Omental fat pad (tissue), 4 donors: ENCODE data around the gene ERCC2. TPM values are rescaled to one million over a fixed set of nuclear protein-coding genes. Genes with fewer than 3 reads are reported as not detected.
A peak's percentile ranks its signal among the peaks of the same experiment; 100 is the strongest.
"Not testable (repeated sequence)": the region's sequence is repeated elsewhere in the genome, so short reads cannot be mapped to it uniquely, and the experiment has no call there.

Experiments
- ATAC-seq: fragments of 150-250 bp; one replicate; pipeline ENCODE4 v1.9.1; 2016; ENCODE audit warnings: mild to moderate bottlenecking, moderate library complexity; ENCODE audit not compliant: low FRiP score
- DNase-seq: peaks from one replicate; pipeline ENCODE4 v3.0.0-alpha.2; 2019; ENCODE audit warnings: low spot score
- total RNA-seq, 4 donors: library from RNA; depleted of rRNA; stranded (reverse); fragments of >200 nt; gene quantifications; one replicate each; pipeline ENCODE4 v1.1.0, GENCODE V29; 2016
- TF ChIP-seq, protein P1 (sequence below), 3 donors: fragments of 450-650 bp; IDR thresholded peaks; one replicate each; pipeline ENCODE4 v1.5.1; 2016 to 2017; ENCODE audit warnings: antibody characterized with exemption in 3 of 3, mild to moderate bottlenecking in 3 of 3, moderate library complexity in 2 of 3

ERCC2 gene
- 10 to 100 TPM in 1 of 4 donors, 1 to 10 TPM in 3; 7.1 to 11.2 (median 8.4) TPM for total RNA-seq

DNA sequence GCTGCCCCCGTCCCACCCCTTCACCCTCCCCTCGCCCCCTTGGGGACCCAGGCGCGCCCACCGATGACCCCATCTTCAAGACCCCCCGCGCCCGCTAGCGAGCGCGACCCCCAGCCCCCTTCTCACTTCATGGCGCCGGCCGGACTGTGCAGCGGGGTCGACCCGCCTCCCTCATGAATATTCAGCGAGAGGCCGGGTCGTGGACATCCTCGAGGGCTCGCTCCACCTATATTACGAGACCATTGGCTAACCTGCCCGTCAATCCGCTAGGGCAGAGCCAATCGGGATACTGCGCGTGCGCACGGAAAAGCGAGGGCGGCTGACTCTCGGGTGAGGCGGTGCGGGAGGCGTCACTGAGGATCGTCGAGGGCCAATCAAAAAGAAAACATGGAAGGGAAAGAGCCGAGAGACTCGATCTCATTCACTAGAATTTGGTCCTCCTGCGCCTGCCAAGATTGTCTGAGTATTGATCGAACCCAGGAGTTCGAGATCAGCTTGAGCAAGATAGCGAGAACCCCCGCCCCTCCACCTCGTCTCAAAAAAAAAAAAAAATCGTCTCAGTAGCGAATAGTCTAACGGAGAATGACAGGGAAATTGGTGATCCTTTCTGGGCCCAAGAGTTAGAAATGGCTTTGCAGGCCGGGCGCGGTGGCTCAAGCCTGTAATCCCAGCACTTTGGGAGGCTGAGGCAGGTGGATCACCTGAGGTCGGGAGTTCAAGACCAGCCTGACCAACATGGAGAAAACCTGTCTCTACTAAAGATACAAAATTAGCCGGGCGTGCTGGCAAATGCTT lies at the start of gene ERCC2:
Gene ERCC2 (minus strand): TSS at position 164 of the 795 bp plus-strand sequence. CDS start 33 bp downstream, at position 131.
- TF ChIP-seq, protein P1, sequence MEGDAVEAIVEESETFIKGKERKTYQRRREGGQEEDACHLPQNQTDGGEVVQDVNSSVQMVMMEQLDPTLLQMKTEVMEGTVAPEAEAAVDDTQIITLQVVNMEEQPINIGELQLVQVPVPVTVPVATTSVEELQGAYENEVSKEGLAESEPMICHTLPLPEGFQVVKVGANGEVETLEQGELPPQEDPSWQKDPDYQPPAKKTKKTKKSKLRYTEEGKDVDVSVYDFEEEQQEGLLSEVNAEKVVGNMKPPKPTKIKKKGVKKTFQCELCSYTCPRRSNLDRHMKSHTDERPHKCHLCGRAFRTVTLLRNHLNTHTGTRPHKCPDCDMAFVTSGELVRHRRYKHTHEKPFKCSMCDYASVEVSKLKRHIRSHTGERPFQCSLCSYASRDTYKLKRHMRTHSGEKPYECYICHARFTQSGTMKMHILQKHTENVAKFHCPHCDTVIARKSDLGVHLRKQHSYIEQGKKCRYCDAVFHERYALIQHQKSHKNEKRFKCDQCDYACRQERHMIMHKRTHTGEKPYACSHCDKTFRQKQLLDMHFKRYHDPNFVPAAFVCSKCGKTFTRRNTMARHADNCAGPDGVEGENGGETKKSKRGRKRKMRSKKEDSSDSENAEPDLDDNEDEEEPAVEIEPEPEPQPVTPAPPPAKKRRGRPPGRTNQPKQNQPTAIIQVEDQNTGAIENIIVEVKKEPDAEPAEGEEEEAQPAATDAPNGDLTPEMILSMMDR (IDR thresholded peaks at IDR 0.05), result no peak
- peak; percentile 98 for ATAC-seq
- DNase-seq, result peak; percentile 99

DNA sequence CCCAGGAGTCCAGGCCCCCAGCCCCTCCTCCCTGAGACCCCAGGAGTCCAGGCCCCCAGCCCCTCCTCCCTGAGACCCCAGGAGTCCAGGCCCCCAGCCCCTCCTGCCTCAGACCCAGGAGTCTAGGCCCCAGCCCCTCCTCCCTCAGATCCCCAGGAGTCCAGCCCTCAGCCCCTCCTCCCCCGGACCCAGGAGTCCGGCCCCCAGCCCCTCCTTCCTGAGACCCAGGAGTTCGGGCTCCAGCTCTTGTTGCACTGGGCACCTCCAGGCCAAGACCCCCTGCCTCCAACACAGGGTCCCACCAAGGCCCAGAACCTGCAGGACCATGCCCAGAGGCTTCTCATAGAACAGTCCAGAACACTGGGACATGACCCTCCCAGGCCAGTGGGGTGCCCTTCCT lies 49.5 kb upstream of the ERCC2 start:
- DNase-seq (no peak), ATAC-seq (no peak)
- TF ChIP-seq, protein P1 (IDR thresholded peaks at IDR 0.05), result no peak

DNA sequence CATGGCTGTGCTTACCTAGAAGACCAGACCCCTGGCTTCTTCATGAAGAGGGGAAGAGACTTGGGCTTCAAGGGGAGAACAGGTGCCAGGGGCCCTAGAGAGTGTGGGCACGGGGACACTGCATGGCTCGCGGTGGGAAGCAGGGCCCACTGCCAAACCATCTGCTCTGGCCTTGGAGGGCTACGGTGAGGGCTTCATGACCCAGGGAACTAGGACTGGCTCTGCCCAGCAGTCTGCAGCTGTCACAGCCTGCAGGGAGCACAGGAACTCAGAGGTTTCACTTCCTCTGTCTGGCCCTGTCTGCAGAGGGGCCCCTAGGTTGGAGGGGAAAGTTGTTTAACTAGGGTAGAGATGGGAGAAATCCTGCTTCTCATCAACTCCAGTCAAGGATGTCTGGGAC lies 49.0 kb upstream of the ERCC2 start:
- TF ChIP-seq, protein P1 (IDR thresholded peaks at IDR 0.05), result no peak
- ATAC-seq (no peak), DNase-seq (no peak)

DNA sequence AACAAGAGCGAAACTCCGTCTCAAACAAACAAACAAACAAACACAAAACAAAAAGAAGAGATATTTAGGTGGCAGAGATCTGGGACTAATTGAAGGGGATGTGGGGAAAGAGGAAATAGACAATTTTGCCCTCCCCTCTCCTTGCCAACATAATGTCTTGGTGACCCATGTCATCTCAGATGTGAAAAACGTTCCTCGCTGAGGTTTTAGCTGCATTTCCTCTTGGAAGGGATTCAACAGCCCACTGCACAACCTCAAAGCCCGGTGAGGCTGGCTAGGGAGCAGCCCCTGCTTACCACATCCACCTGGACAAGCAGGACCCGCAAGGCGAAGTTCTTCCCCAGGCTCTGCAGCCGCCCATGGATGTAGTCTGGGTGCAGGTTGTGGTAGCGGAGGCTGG lies 48.4 kb upstream of the ERCC2 start:
- TF ChIP-seq, protein P1 (IDR thresholded peaks at IDR 0.05), result no peak
- no peak for DNase-seq

DNA sequence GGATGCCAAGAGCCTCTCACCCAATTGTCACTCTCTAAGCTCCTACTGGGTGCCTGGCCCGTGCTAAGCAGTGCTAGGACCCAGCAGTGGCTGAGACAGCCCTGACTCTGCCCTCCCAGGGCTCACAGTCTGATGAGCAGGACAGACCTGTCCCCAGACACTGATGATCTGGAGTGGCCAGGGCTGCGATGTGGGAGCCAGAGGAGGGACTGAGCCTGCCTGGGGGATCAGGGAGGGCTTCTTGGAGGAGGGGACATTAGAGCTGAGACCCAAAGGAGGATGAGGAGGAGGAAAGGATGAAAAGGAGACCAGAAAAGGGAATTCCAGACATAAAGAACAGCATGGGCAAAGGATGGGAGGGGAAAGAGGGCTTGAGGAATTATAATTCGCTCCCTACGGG lies 46.8 kb upstream of the ERCC2 start:
- TF ChIP-seq, protein P1 (IDR thresholded peaks at IDR 0.05), result no peak
- DNase-seq (no peak), ATAC-seq (no peak)

More for the DNA sequence above, 48.4 kb upstream of the ERCC2 start:
- no peak for ATAC-seq

DNA sequence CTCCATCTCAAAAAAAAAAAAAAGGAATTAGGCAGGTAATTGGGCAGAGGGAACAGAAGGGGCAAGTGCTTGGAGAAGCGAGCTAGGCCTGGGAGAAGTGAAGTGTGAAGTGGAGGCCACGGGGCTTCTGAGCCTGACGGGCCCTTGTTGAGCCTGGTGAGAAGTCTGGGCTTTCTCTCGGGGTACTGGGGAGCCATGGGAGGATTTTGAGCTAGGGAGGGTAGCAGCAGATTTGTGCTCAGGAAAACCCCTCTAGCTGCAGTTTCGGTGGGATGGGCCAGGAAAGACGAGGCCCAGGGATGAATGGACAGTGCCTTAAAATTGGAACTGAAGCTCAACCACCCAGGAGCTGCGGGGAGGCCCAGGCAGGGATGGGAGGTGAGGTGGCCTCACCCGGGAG lies 44.1 kb upstream of the ERCC2 start:
- TF ChIP-seq, protein P1 (IDR thresholded peaks at IDR 0.05), result no peak
- no peak for ATAC-seq
- DNase-seq, result no peak

DNA sequence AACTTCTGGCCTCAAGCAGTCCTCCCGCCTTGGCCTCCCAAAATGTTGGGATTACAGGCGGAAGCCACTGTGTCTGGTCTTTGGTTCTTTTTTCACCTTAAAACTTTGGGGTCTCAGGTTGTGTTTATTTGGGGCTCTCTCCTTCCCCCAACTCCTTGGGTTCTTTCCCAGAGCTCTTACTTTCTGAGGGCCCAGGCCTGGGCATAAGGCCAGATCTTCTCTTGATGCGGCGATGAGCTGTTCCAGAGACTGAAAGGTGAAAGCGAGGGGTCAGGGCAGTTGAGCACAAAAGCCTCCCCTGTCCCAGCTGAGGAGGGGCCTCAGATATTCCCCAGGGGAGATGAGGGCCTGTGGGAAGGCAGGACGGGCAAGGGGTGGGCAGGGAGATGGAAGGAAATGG lies 43.1 kb upstream of the ERCC2 start:
- ATAC-seq, result no peak
- TF ChIP-seq, protein P1 (IDR thresholded peaks at IDR 0.05), result no peak
- DNase-seq, result no peak

DNA sequence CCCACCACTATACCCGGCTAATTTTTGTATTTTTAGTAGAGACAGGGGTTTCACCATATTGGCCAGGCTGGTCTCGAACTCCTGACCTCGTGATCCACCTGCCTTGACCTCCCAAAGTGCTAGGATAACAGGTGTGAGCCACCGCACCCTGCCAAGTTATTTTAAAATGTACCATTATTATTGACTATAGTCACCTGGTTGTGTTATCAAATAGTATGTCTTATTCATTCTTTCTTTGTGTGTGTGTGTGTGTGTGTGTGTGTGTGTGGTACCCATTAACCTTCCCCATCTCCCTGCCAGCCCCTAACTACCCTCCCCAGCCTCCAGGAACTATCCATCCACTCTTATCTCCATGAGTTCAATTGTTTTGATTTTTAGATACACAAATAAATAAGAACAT lies 40.0 kb upstream of the ERCC2 start:
- ATAC-seq, DNase-seq: not testable (repeated sequence)
